H1 (cell line): ENCODE data around the gene POMT2. TPM values are rescaled to one million over a fixed set of nuclear protein-coding genes. Genes with fewer than 3 reads are reported as not detected.

Experiments used
- CTCF ChIA-PET: fragments of 300-600 bp; sonication (Branson Sonifier 250); formaldehyde crosslinking; loops from one replicate; lab custom pipeline; 2021; ENCODE audit not compliant: partially characterized antibody; lab: Charles Lee
- POLR2A ChIA-PET: fragments of 300-600 bp; sonication (Branson Sonifier 250); formaldehyde crosslinking; loops from one replicate; lab custom pipeline; 2021; ENCODE audit warnings: inconsistent platforms; ENCODE audit not compliant: partially characterized antibody; lab: Charles Lee
- DNase-seq, 2 experiments: peaks; one replicate each; pipeline versions ENCODE4 v3.0.0 to v3.0.0-alpha.2; 2010 to 2022; ENCODE audit warnings: low spot score in 2 of 2, low read depth in 1 of 2, mixed read lengths in 1 of 2
- FAIRE-seq: peaks from 2 replicates; lab custom pipeline; 2011; peaks lifted over from hg19 to GRCh38; lab: Jason Lieb, UNC
- H2AFZ ChIP-seq: 2 replicates; pipeline ENCODE4 v1.8.1; 2012; ENCODE audit warnings: low read length, inconsistent platforms
- H2AK5ac ChIP-seq: 2 replicates; pipeline ENCODE4 v1.6.1; 2013; ENCODE audit warnings: low read depth, low read length
- H2BK120ac ChIP-seq: replicated peaks from 2 replicates; pipeline ENCODE3; 2013; ENCODE audit warnings: low read depth, low read length, inconsistent platforms
- H2BK12ac ChIP-seq: 2 replicates; pipeline ENCODE4 v1.6.1; 2013; ENCODE audit warnings: low read depth, low read length
- H2BK15ac ChIP-seq: 2 replicates; pipeline ENCODE4 v1.6.1; 2013; ENCODE audit warnings: low read length
- H2BK20ac ChIP-seq: 2 replicates; pipeline ENCODE4 v1.6.1; 2013; ENCODE audit warnings: low read length
- H2BK5ac ChIP-seq: 2 replicates; pipeline ENCODE4 v1.6.1; 2013; ENCODE audit warnings: low read depth, low read length
- H3K14ac ChIP-seq: 2 replicates; pipeline ENCODE4 v1.6.1; 2013; ENCODE audit warnings: inconsistent platforms; ENCODE audit not compliant: insufficient read length
- H3K18ac ChIP-seq: 2 replicates; pipeline ENCODE4 v1.6.1; 2013; ENCODE audit warnings: low read length; ENCODE audit errors: extremely low read depth
- H3K23ac ChIP-seq: 2 replicates; pipeline ENCODE4 v1.6.1; 2013; ENCODE audit warnings: inconsistent platforms; ENCODE audit not compliant: insufficient read length
- H3K23me2 ChIP-seq: 2 replicates; pipeline ENCODE4 v1.6.1; 2013; ENCODE audit warnings: low read depth, low read length
- H3K27ac ChIP-seq: 2 replicates; pipeline ENCODE4 v1.6.1; 2011; ENCODE audit warnings: low read depth, low read length, inconsistent platforms
- H3K27me3 ChIP-seq, 4 experiments: replicated peaks in 1 of 4; 1 replicate in 1 of 4; 2 replicates in 3 of 4; pipeline versions ENCODE4 v1.6.1 to v1.8.1; 2011 to 2013; ENCODE audit warnings: low read length in 3 of 4, mild to moderate bottlenecking in 3 of 4, inconsistent platforms in 2 of 4, mixed read lengths in 2 of 4, moderate library complexity in 1 of 4; ENCODE audit not compliant: control insufficient read depth in 3 of 4, insufficient read depth in 3 of 4; ENCODE audit errors: extremely low read depth in 1 of 4
- H3K36me3 ChIP-seq, 4 experiments: 2 replicates each; pipeline versions ENCODE4 v1.6.1 to v1.8.1; 2011 to 2013; ENCODE audit warnings: mild to moderate bottlenecking in 4 of 4, low read length in 3 of 4, moderate library complexity in 2 of 4, control low read depth in 1 of 4, inconsistent platforms in 1 of 4; ENCODE audit not compliant: insufficient read depth in 4 of 4, control insufficient read depth in 2 of 4
- H3K4ac ChIP-seq: replicated peaks from 2 replicates; pipeline ENCODE3; 2013; ENCODE audit warnings: low read length, low read depth, mixed read lengths, inconsistent platforms; ENCODE audit not compliant: insufficient read length
- H3K4me1 ChIP-seq, 4 experiments: replicated peaks in 1 of 4; 1 replicate in 1 of 4; 2 replicates in 3 of 4; pipeline versions ENCODE4 v1.6.1 to v1.8.1; 2011 to 2013; ENCODE audit warnings: low read length in 3 of 4, inconsistent platforms in 2 of 4, mixed read lengths in 1 of 4; ENCODE audit not compliant: insufficient read depth in 4 of 4, control insufficient read depth in 3 of 4
- H3K4me2 ChIP-seq, 2 experiments: 2 replicates each; pipeline versions ENCODE4 v1.6.1 to v1.8.1; 2011 to 2013; ENCODE audit warnings: low read depth in 2 of 2, low read length in 2 of 2, control low read depth in 1 of 2, inconsistent platforms in 1 of 2, mild to moderate bottlenecking in 1 of 2; ENCODE audit not compliant: insufficient read depth in 1 of 2
- H3K4me3 ChIP-seq, 4 experiments: fragments of 200-600, 300-600 bp in 1 of 4; sonication (generic), shearing (Covaris generic), sonication (Bioruptor Twin) in 1 of 4; 2 replicates each; pipeline versions ENCODE4 v1.5.1 to v1.8.1; 2011 to 2016; ENCODE audit warnings: low read length in 4 of 4, low read depth in 3 of 4, control low read depth in 2 of 4, inconsistent platforms in 2 of 4, mild to moderate bottlenecking in 2 of 4, mixed read lengths in 1 of 4, moderate library complexity in 1 of 4; ENCODE audit not compliant: insufficient read depth in 2 of 4; ENCODE audit errors: extremely low read depth in 1 of 4
- H3K56ac ChIP-seq: replicated peaks from 2 replicates; pipeline ENCODE3; 2013; ENCODE audit warnings: low read depth, mild to moderate bottlenecking, mixed read lengths, low read length, inconsistent platforms; ENCODE audit not compliant: insufficient read length
- H3K79me1 ChIP-seq: 2 replicates; pipeline ENCODE4 v1.6.1; 2013; ENCODE audit warnings: low read depth, low read length, control low read depth
- H3K79me2 ChIP-seq, 2 experiments: 2 replicates each; pipeline versions ENCODE4 v1.6.1 to v1.8.1; 2012 to 2013; ENCODE audit warnings: low read length in 2 of 2, mild to moderate bottlenecking in 2 of 2, inconsistent platforms in 1 of 2; ENCODE audit not compliant: insufficient read depth in 2 of 2, control insufficient read depth in 1 of 2
- H3K9ac ChIP-seq, 4 experiments: replicated peaks in 1 of 4; 1 replicate in 1 of 4; 2 replicates in 3 of 4; pipeline versions ENCODE4 v1.6.1 to v1.8.1; 2011 to 2013; ENCODE audit warnings: low read depth in 3 of 4, low read length in 3 of 4, control low read depth in 2 of 4, mild to moderate bottlenecking in 2 of 4, moderate library complexity in 2 of 4, inconsistent platforms in 1 of 4; ENCODE audit errors: extremely low read depth in 1 of 4
- H3K9me3 ChIP-seq, 2 experiments: 2 replicates each; pipeline versions ENCODE4 v1.6.1 to v1.8.1; 2012 to 2013; ENCODE audit warnings: mild to moderate bottlenecking in 2 of 2, moderate library complexity in 2 of 2, control low read depth in 1 of 2, inconsistent platforms in 1 of 2, low read depth in 1 of 2, low read length in 1 of 2, mixed read lengths in 1 of 2; ENCODE audit not compliant: insufficient read depth in 2 of 2
- H4K20me1 ChIP-seq, 2 experiments: replicated peaks in 1 of 2; 2 replicates each; pipeline versions ENCODE3 to v1.8.1; 2011 to 2013; ENCODE audit warnings: inconsistent platforms in 2 of 2, low read length in 2 of 2, mild to moderate bottlenecking in 1 of 2; ENCODE audit not compliant: insufficient read depth in 2 of 2, control insufficient read depth in 1 of 2
- H4K5ac ChIP-seq: 2 replicates; pipeline ENCODE4 v1.6.1; 2013; ENCODE audit warnings: low read length, low read depth, mixed read lengths, inconsistent platforms; ENCODE audit not compliant: insufficient read length
- H4K8ac ChIP-seq: 2 replicates; pipeline ENCODE4 v1.8.0; 2013; ENCODE audit warnings: mild to moderate bottlenecking, moderate library complexity, low read length, inconsistent platforms; ENCODE audit not compliant: insufficient read depth; ENCODE audit errors: extremely low read depth
- H4K91ac ChIP-seq: replicated peaks from 2 replicates; pipeline ENCODE3; 2013; ENCODE audit warnings: low read length, mixed read lengths, inconsistent platforms; ENCODE audit not compliant: insufficient read length
- CTBP2 ChIP-seq: IDR thresholded peaks from 2 replicates; pipeline ENCODE4 v1.7.0; 2011; ENCODE audit warnings: borderline replicate concordance, mild to moderate bottlenecking, moderate library complexity, mixed read lengths, low read length; ENCODE audit not compliant: insufficient read depth, insufficient read length
- CTCF ChIP-seq, 3 experiments: IDR thresholded peaks; 1 replicate in 2 of 3; 2 replicates in 1 of 3; pipeline versions ENCODE4 v1.5.1 to v1.6.1; 2011; ENCODE audit warnings: low read length in 3 of 3, mild to moderate bottlenecking in 3 of 3, inconsistent platforms in 2 of 3, low read depth in 1 of 3, moderate library complexity in 1 of 3; ENCODE audit not compliant: insufficient read depth in 1 of 3; ENCODE audit errors: control extremely low read depth in 1 of 3
- EZH2 ChIP-seq: fragments of 200-600 bp; sonication (generic); IDR thresholded peaks from 2 replicates; pipeline ENCODE4 v1.7.1; 2012; ENCODE audit warnings: low read depth, mild to moderate bottlenecking, moderate library complexity, low read length, inconsistent platforms; ENCODE audit not compliant: severe bottlenecking
- NANOG ChIP-seq: IDR thresholded peaks from 2 replicates; pipeline ENCODE4 v1.6.1; 2011; ENCODE audit warnings: low read length, low read depth, mild to moderate bottlenecking, inconsistent platforms; ENCODE audit not compliant: insufficient read depth, poor library complexity, severe bottlenecking
- POU5F1 ChIP-seq: IDR thresholded peaks from 2 replicates; pipeline ENCODE4 v1.6.1; 2011; ENCODE audit warnings: low read depth, mild to moderate bottlenecking, low read length, moderate library complexity
- SIN3A ChIP-seq, 2 experiments: IDR thresholded peaks in 1 of 2; conservative IDR thresholded peaks in 1 of 2; 2 replicates each; pipeline ENCODE4 v1.6.1; 2011 to 2012; ENCODE audit warnings: low read length in 2 of 2, improper control_type of control experiment in 1 of 2, low read depth in 1 of 2, mild to moderate bottlenecking in 1 of 2
- SP1 ChIP-seq: IDR thresholded peaks from 2 replicates; pipeline ENCODE4 v1.6.1; 2011; ENCODE audit warnings: low read depth, low read length
- SP4 ChIP-seq: IDR thresholded peaks from 2 replicates; pipeline ENCODE4 v1.6.1; 2012; ENCODE audit warnings: low read length, inconsistent platforms
- TEAD4 ChIP-seq: IDR thresholded peaks from 2 replicates; pipeline ENCODE4 v1.6.1; 2012; ENCODE audit warnings: low read depth, low read length, inconsistent platforms, mixed read lengths
- YY1 ChIP-seq: IDR thresholded peaks from 2 replicates; pipeline ENCODE4 v1.6.1; 2011; ENCODE audit warnings: low read depth, mild to moderate bottlenecking, low read length
- WGBS, 2 experiments: shearing (Covaris generic) in 1 of 2; methylation state at CpG; one replicate each; pipeline versions ENCODE4 v1.1.6 to v1.1.7; 2013 to 2015; ENCODE audit warnings: low lambda C conversion rate in 2 of 2, mixed read lengths in 2 of 2, inconsistent platforms in 1 of 2, low coverage in 1 of 2, missing lambda C conversion rate in 1 of 2; ENCODE audit not compliant: insufficient replicate concordance in 2 of 2, insufficient coverage in 1 of 2, insufficient read length in 1 of 2; ENCODE audit errors: extremely low coverage in 1 of 2, missing lambda C conversion rate in 1 of 2; 5-methylcytosine and 5-hydroxymethylcytosine counted together
- polyA plus RNA-seq, 7 experiments: library from polyadenylated mRNA; depleted of rRNA in 3 of 7; stranded (reverse) in 5 of 7; unstranded in 2 of 7; fragments of >200 nt in 5 of 7; fragments of 200-250 nt in 2 of 7; gene quantifications; 1 replicate in 5 of 7; 2 replicates in 1 of 7; 4 replicates in 1 of 7; pipeline versions ENCODE4 v1.2.1 to v1.2.3, GENCODE V29; 2011 to 2013; ENCODE audit warnings: missing spikeins in 2 of 7, mixed read lengths in 2 of 7
- total RNA-seq: library from RNA; stranded (reverse); fragmentation: NEBNext Ultra II Directional; extraction: Animal tissue kit (Norgen Biotek cat#: 25700); gene quantifications from 2 replicates; pipeline ENCODE4 v1.2.1, GENCODE V29; 2021

POMT2 gene
- total and polyA plus RNA-seq, 2 of the 8 experiments (the other 6 are each of a cell fraction or from before 2014, with no cell fraction given): 20.8 to 44.9 TPM

DNA sequence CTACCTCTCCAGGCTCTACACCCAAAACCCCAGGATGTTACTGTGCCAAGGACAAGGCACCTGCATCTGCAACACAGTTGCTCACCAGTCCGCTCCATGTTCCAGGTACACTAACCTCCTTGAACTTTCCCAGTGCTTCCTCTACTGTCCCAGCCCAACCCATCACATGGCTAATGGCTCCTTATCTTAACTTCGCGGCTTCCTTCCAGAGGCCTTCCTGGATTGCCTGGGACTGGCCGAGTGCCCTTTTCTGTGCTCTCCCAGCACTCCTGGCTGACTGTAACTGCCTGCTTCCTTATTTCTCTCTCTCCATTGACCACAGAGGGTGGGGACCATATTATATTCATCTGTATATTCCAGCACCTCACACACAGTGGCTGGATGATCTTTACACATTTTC, 20.9 kb downstream of the POMT2 start:
- peaks cover 0 to 3% of the 10 kb centered on the region in 2 experiments for H4K20me1 ChIP-seq
- H3K27ac ChIP-seq: no peak overlapping the region
- WGBS, 2 experiments: 96% methylated on average over 4 of the region's 4 CpGs; no CpG with 5 or more reads in 1 of the 2 experiments
- no peak overlapping the region for H2BK15ac ChIP-seq
- H3K4me3 ChIP-seq: no peak overlapping the region
- H3K9ac ChIP-seq: no peak overlapping the region
- no peaks in the 10 kb centered on the region for H3K79me2 ChIP-seq
- no peak for TF ChIP-seq CTCF (IDR thresholded peaks at IDR 0.05; ENCODE audit: control extremely low read depth in 1 of 3, insufficient read depth in 1 of 3, low read depth in 1 of 3, low read length in 3 of 3)
- no peak for TF ChIP-seq NANOG
- no peak for TF ChIP-seq SP4
- no peak for TF ChIP-seq CTBP2
- TF ChIP-seq SIN3A (conservative IDR thresholded peaks at IDR 0.05 in 1 of 2, IDR thresholded peaks at IDR 0.05 in 1 of 2; ENCODE audit: low read depth in 1 of 2, low read length in 2 of 2): no peak
- no peak for TF ChIP-seq EZH2
- no peak for TF ChIP-seq TEAD4
- TF ChIP-seq POU5F1: no peak
- TF ChIP-seq SP1: no peak
- TF ChIP-seq YY1: no peak
- H2AFZ ChIP-seq: no peak overlapping the region
- no peak overlapping the region for H2BK120ac ChIP-seq
- no peak overlapping the region for H4K91ac ChIP-seq
- no peaks in the 10 kb centered on the region for H3K9me3 ChIP-seq
- H3K56ac ChIP-seq: no peak overlapping the region
- POLR2A ChIA-PET: no interaction called here
- no peak overlapping the region for H4K8ac ChIP-seq
- FAIRE-seq (no peak), DNase-seq (no peak)
- no peak overlapping the region for H3K4me2 ChIP-seq
- H3K14ac ChIP-seq: no peak overlapping the region
- no peak overlapping the region for H2BK5ac ChIP-seq
- H3K23me2 ChIP-seq: no peaks in the 10 kb centered on the region
- no peaks in the 10 kb centered on the region for H3K27me3 ChIP-seq
- H4K5ac ChIP-seq: no peak overlapping the region
- H2BK12ac ChIP-seq: no peak overlapping the region
- H3K36me3 ChIP-seq: peaks cover 0 to 9% (median 4%) of the 10 kb centered on the region in 4 experiments; a peak in 4 of 8 replicates
- CTCF ChIA-PET: interaction anchor here (0.9 to 22.3 kb wide), 8 partner anchors 10 to 250 kb away, joined by 3 to 353 read pairs (median 6); no protein-coding TSS in a partner anchor
- no peak overlapping the region for H2BK20ac ChIP-seq
- peaks cover 0 to 5% (median 0%) of the 10 kb centered on the region in 4 experiments; a peak in 1 of 7 replicates for H3K4me1 ChIP-seq
- H2AK5ac ChIP-seq: no peak overlapping the region
- no peak overlapping the region for H3K23ac ChIP-seq
- no peak overlapping the region for H3K4ac ChIP-seq
- no peaks in the 10 kb centered on the region; the same call in 1 of the 2 replicates for H3K79me1 ChIP-seq
- no peak overlapping the region for H3K18ac ChIP-seq
